H1 (cell line): ENCODE measurements around the gene SPATS2L. TPM values are rescaled to one million over a fixed set of nuclear protein-coding genes. Genes with fewer than 3 reads are reported as not detected.
A peak's percentile ranks its signal among the peaks of the same experiment; 100 is the strongest.

Experiments used
- CTCF ChIA-PET: fragments of 300-600 bp; sonication (Branson Sonifier 250); formaldehyde crosslinking; loops from one replicate; lab custom pipeline; 2021; ENCODE audit not compliant: partially characterized antibody; lab: Charles Lee
- POLR2A ChIA-PET: fragments of 300-600 bp; sonication (Branson Sonifier 250); formaldehyde crosslinking; loops from one replicate; lab custom pipeline; 2021; ENCODE audit warnings: inconsistent platforms; ENCODE audit not compliant: partially characterized antibody; lab: Charles Lee
- DNase-seq, 2 experiments: peaks; one replicate each; pipeline versions ENCODE4 v3.0.0 to v3.0.0-alpha.2; 2010 to 2022; ENCODE audit warnings: low spot score in 2 of 2, low read depth in 1 of 2, mixed read lengths in 1 of 2
- FAIRE-seq: peaks from 2 replicates; lab custom pipeline; 2011; peaks lifted over from hg19 to GRCh38; lab: Jason Lieb, UNC
- H2AFZ ChIP-seq: 2 replicates; pipeline ENCODE4 v1.8.1; 2012; ENCODE audit warnings: low read length, inconsistent platforms
- H2AK5ac ChIP-seq: 2 replicates; pipeline ENCODE4 v1.6.1; 2013; ENCODE audit warnings: low read depth, low read length
- H2BK120ac ChIP-seq: replicated peaks from 2 replicates; pipeline ENCODE3; 2013; ENCODE audit warnings: low read depth, low read length, inconsistent platforms
- H2BK12ac ChIP-seq: 2 replicates; pipeline ENCODE4 v1.6.1; 2013; ENCODE audit warnings: low read depth, low read length
- H2BK15ac ChIP-seq: 2 replicates; pipeline ENCODE4 v1.6.1; 2013; ENCODE audit warnings: low read length
- H2BK20ac ChIP-seq: 2 replicates; pipeline ENCODE4 v1.6.1; 2013; ENCODE audit warnings: low read length
- H2BK5ac ChIP-seq: 2 replicates; pipeline ENCODE4 v1.6.1; 2013; ENCODE audit warnings: low read depth, low read length
- H3K14ac ChIP-seq: 2 replicates; pipeline ENCODE4 v1.6.1; 2013; ENCODE audit warnings: inconsistent platforms; ENCODE audit not compliant: insufficient read length
- H3K18ac ChIP-seq: 2 replicates; pipeline ENCODE4 v1.6.1; 2013; ENCODE audit warnings: low read length; ENCODE audit errors: extremely low read depth
- H3K23ac ChIP-seq: 2 replicates; pipeline ENCODE4 v1.6.1; 2013; ENCODE audit warnings: inconsistent platforms; ENCODE audit not compliant: insufficient read length
- H3K23me2 ChIP-seq: 2 replicates; pipeline ENCODE4 v1.6.1; 2013; ENCODE audit warnings: low read depth, low read length
- H3K27ac ChIP-seq: 2 replicates; pipeline ENCODE4 v1.6.1; 2011; ENCODE audit warnings: low read depth, low read length, inconsistent platforms
- H3K27me3 ChIP-seq, 4 experiments: replicated peaks in 1 of 4; 1 replicate in 1 of 4; 2 replicates in 3 of 4; pipeline versions ENCODE4 v1.6.1 to v1.8.1; 2011 to 2013; ENCODE audit warnings: low read length in 3 of 4, mild to moderate bottlenecking in 3 of 4, inconsistent platforms in 2 of 4, mixed read lengths in 2 of 4, moderate library complexity in 1 of 4; ENCODE audit not compliant: control insufficient read depth in 3 of 4, insufficient read depth in 3 of 4; ENCODE audit errors: extremely low read depth in 1 of 4
- H3K36me3 ChIP-seq, 4 experiments: 2 replicates each; pipeline versions ENCODE4 v1.6.1 to v1.8.1; 2011 to 2013; ENCODE audit warnings: mild to moderate bottlenecking in 4 of 4, low read length in 3 of 4, moderate library complexity in 2 of 4, control low read depth in 1 of 4, inconsistent platforms in 1 of 4; ENCODE audit not compliant: insufficient read depth in 4 of 4, control insufficient read depth in 2 of 4
- H3K4ac ChIP-seq: replicated peaks from 2 replicates; pipeline ENCODE3; 2013; ENCODE audit warnings: low read length, low read depth, mixed read lengths, inconsistent platforms; ENCODE audit not compliant: insufficient read length
- H3K4me1 ChIP-seq, 4 experiments: replicated peaks in 1 of 4; 1 replicate in 1 of 4; 2 replicates in 3 of 4; pipeline versions ENCODE4 v1.6.1 to v1.8.1; 2011 to 2013; ENCODE audit warnings: low read length in 3 of 4, inconsistent platforms in 2 of 4, mixed read lengths in 1 of 4; ENCODE audit not compliant: insufficient read depth in 4 of 4, control insufficient read depth in 3 of 4
- H3K4me2 ChIP-seq, 2 experiments: 2 replicates each; pipeline versions ENCODE4 v1.6.1 to v1.8.1; 2011 to 2013; ENCODE audit warnings: low read depth in 2 of 2, low read length in 2 of 2, control low read depth in 1 of 2, inconsistent platforms in 1 of 2, mild to moderate bottlenecking in 1 of 2; ENCODE audit not compliant: insufficient read depth in 1 of 2
- H3K4me3 ChIP-seq, 4 experiments: fragments of 200-600, 300-600 bp in 1 of 4; sonication (generic), shearing (Covaris generic), sonication (Bioruptor Twin) in 1 of 4; 2 replicates each; pipeline versions ENCODE4 v1.5.1 to v1.8.1; 2011 to 2016; ENCODE audit warnings: low read length in 4 of 4, low read depth in 3 of 4, control low read depth in 2 of 4, inconsistent platforms in 2 of 4, mild to moderate bottlenecking in 2 of 4, mixed read lengths in 1 of 4, moderate library complexity in 1 of 4; ENCODE audit not compliant: insufficient read depth in 2 of 4; ENCODE audit errors: extremely low read depth in 1 of 4
- H3K56ac ChIP-seq: replicated peaks from 2 replicates; pipeline ENCODE3; 2013; ENCODE audit warnings: low read depth, mild to moderate bottlenecking, mixed read lengths, low read length, inconsistent platforms; ENCODE audit not compliant: insufficient read length
- H3K79me1 ChIP-seq: 2 replicates; pipeline ENCODE4 v1.6.1; 2013; ENCODE audit warnings: low read depth, low read length, control low read depth
- H3K79me2 ChIP-seq, 2 experiments: 2 replicates each; pipeline versions ENCODE4 v1.6.1 to v1.8.1; 2012 to 2013; ENCODE audit warnings: low read length in 2 of 2, mild to moderate bottlenecking in 2 of 2, inconsistent platforms in 1 of 2; ENCODE audit not compliant: insufficient read depth in 2 of 2, control insufficient read depth in 1 of 2
- H3K9ac ChIP-seq, 4 experiments: replicated peaks in 1 of 4; 1 replicate in 1 of 4; 2 replicates in 3 of 4; pipeline versions ENCODE4 v1.6.1 to v1.8.1; 2011 to 2013; ENCODE audit warnings: low read depth in 3 of 4, low read length in 3 of 4, control low read depth in 2 of 4, mild to moderate bottlenecking in 2 of 4, moderate library complexity in 2 of 4, inconsistent platforms in 1 of 4; ENCODE audit errors: extremely low read depth in 1 of 4
- H3K9me3 ChIP-seq, 2 experiments: 2 replicates each; pipeline versions ENCODE4 v1.6.1 to v1.8.1; 2012 to 2013; ENCODE audit warnings: mild to moderate bottlenecking in 2 of 2, moderate library complexity in 2 of 2, control low read depth in 1 of 2, inconsistent platforms in 1 of 2, low read depth in 1 of 2, low read length in 1 of 2, mixed read lengths in 1 of 2; ENCODE audit not compliant: insufficient read depth in 2 of 2
- H4K20me1 ChIP-seq, 2 experiments: replicated peaks in 1 of 2; 2 replicates each; pipeline versions ENCODE3 to v1.8.1; 2011 to 2013; ENCODE audit warnings: inconsistent platforms in 2 of 2, low read length in 2 of 2, mild to moderate bottlenecking in 1 of 2; ENCODE audit not compliant: insufficient read depth in 2 of 2, control insufficient read depth in 1 of 2
- H4K5ac ChIP-seq: 2 replicates; pipeline ENCODE4 v1.6.1; 2013; ENCODE audit warnings: low read length, low read depth, mixed read lengths, inconsistent platforms; ENCODE audit not compliant: insufficient read length
- H4K8ac ChIP-seq: 2 replicates; pipeline ENCODE4 v1.8.0; 2013; ENCODE audit warnings: mild to moderate bottlenecking, moderate library complexity, low read length, inconsistent platforms; ENCODE audit not compliant: insufficient read depth; ENCODE audit errors: extremely low read depth
- H4K91ac ChIP-seq: replicated peaks from 2 replicates; pipeline ENCODE3; 2013; ENCODE audit warnings: low read length, mixed read lengths, inconsistent platforms; ENCODE audit not compliant: insufficient read length
- WGBS, 2 experiments: shearing (Covaris generic) in 1 of 2; methylation state at CpG; one replicate each; pipeline versions ENCODE4 v1.1.6 to v1.1.7; 2013 to 2015; ENCODE audit warnings: low lambda C conversion rate in 2 of 2, mixed read lengths in 2 of 2, inconsistent platforms in 1 of 2, low coverage in 1 of 2, missing lambda C conversion rate in 1 of 2; ENCODE audit not compliant: insufficient replicate concordance in 2 of 2, insufficient coverage in 1 of 2, insufficient read length in 1 of 2; ENCODE audit errors: extremely low coverage in 1 of 2, missing lambda C conversion rate in 1 of 2; 5-methylcytosine and 5-hydroxymethylcytosine counted together
- polyA plus RNA-seq, 7 experiments: library from polyadenylated mRNA; depleted of rRNA in 3 of 7; stranded (reverse) in 5 of 7; unstranded in 2 of 7; fragments of >200 nt in 5 of 7; fragments of 200-250 nt in 2 of 7; gene quantifications; 1 replicate in 5 of 7; 2 replicates in 1 of 7; 4 replicates in 1 of 7; pipeline versions ENCODE4 v1.2.1 to v1.2.3, GENCODE V29; 2011 to 2013; ENCODE audit warnings: missing spikeins in 2 of 7, mixed read lengths in 2 of 7
- total RNA-seq: library from RNA; stranded (reverse); fragmentation: NEBNext Ultra II Directional; extraction: Animal tissue kit (Norgen Biotek cat#: 25700); gene quantifications from 2 replicates; pipeline ENCODE4 v1.2.1, GENCODE V29; 2021

SPATS2L gene
- total and polyA plus RNA-seq, 2 of the 8 experiments (the other 6 are each of a cell fraction or from before 2014, with no cell fraction given): 67.3 to 189 TPM

- POLR2A ChIA-PET: interaction anchor here (1.4 kb wide), 1 partner anchor 12 kb away, joined by 5 read pairs; no protein-coding TSS in a partner anchor
Measured at GRCh38 chr2:200340508-200341224, 34.2 kb downstream of the SPATS2L start.

More at GRCh38 chr2:200340508-200341224, 34.2 kb downstream of the SPATS2L start:
- Histone ChIP-seq H2BK120ac (no peak overlapping the region), H3K18ac (0 out of 2 replicates have a peak overlapping the region, but pooled peaks have one; percentile 19), H3K27me3 (no peaks in the 10 kb centered on the region), H4K20me1 (peaks cover under 1 to 3% of the 10 kb centered on the region in 2 experiments), H2AK5ac (no peak overlapping the region), H3K36me3 (no peaks in the 10 kb centered on the region; a peak in 2 of 8 replicates), H3K4me2 (no peak overlapping the region), H3K79me2 (peaks cover 0 to 97% of the 10 kb centered on the region in 2 experiments; a peak in 3 of 4 replicates), H3K79me1 (0 out of 2 replicates have a peak, but pooled peaks cover 4% of the 10 kb centered on the region), H3K9me3 (no peaks in the 10 kb centered on the region), H3K9ac (no peak overlapping the region), H4K5ac (no peak overlapping the region), H3K14ac (no peak overlapping the region), H2BK20ac (peak overlapping the region; percentile 52; the same call in 1 of the 2 replicates), H4K91ac (no peak overlapping the region), H3K4me1 (peaks cover 4 to 8% (median 7%) of the 10 kb centered on the region in 4 experiments; a peak in 5 of 7 replicates), H3K4me3 (no peak overlapping the region), H3K4ac (peak overlapping the region; percentile 3), H3K23ac (no peak overlapping the region), H2BK5ac (peak overlapping the region; percentile 61; the same call in 1 of the 2 replicates), H3K56ac (no peak overlapping the region), H2AFZ (no peak overlapping the region), H3K23me2 (no peaks in the 10 kb centered on the region), H2BK12ac (no peak overlapping the region), H4K8ac (no peak overlapping the region), H2BK15ac (0 out of 2 replicates have a peak overlapping the region, but pooled peaks have one; percentile 53), H3K27ac (no peak overlapping the region)
- FAIRE-seq (no peak), DNase-seq (no peak)
- CTCF ChIA-PET: no interaction called here
- WGBS, 2 experiments: 89% methylated on average over 6 of the region's 6 CpGs; no CpG with 5 or more reads in 1 of the 2 experiments
